Ovary (tissue), 3 donors: ENCODE data around the gene CPA1.

Experiments used
- EP300 ChIP-seq: sonication (generic); formaldehyde crosslinking; IDR thresholded peaks from one replicate; pipeline ENCODE4 v1.6.1; 2017; ENCODE audit warnings: antibody characterized with exemption
- TF ChIP-seq, protein P1 (sequence below), 3 donors: fragments of 450-650 bp in 2 of 3; fragments of 200-600 bp in 1 of 3; IDR thresholded peaks; one replicate each; pipeline versions ENCODE4 v1.5.1 to v1.8.0; 2016 to 2022; ENCODE audit warnings: antibody characterized with exemption in 3 of 3, mild to moderate bottlenecking in 1 of 3
- donor health status: DM: no; HTN: no; CAD: no.

DNA sequence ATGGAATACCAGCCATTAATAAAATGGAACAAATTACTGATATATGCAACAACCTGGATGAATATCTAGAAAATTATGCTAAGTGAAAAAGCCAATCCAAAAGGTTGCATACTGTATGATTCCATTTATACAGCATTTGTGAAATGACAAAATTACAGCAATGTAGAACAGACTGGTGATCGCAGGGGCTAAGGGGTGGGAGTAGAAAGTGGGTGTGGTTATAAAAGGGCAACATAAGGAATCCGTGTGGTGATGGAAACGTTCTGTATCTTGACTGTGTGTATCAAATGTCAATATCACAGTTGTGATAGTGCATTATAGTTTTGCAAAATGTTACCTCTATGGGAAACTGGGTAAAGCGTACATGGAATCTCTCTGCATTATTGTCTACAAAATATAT, 45.5 kb downstream of the CPA1 start:
- TF ChIP-seq, protein P1, sequence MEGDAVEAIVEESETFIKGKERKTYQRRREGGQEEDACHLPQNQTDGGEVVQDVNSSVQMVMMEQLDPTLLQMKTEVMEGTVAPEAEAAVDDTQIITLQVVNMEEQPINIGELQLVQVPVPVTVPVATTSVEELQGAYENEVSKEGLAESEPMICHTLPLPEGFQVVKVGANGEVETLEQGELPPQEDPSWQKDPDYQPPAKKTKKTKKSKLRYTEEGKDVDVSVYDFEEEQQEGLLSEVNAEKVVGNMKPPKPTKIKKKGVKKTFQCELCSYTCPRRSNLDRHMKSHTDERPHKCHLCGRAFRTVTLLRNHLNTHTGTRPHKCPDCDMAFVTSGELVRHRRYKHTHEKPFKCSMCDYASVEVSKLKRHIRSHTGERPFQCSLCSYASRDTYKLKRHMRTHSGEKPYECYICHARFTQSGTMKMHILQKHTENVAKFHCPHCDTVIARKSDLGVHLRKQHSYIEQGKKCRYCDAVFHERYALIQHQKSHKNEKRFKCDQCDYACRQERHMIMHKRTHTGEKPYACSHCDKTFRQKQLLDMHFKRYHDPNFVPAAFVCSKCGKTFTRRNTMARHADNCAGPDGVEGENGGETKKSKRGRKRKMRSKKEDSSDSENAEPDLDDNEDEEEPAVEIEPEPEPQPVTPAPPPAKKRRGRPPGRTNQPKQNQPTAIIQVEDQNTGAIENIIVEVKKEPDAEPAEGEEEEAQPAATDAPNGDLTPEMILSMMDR (IDR thresholded peaks at IDR 0.05) = no peak
- no peak for TF ChIP-seq EP300
